ENCODE data around the gene GTPBP3. TPM values are rescaled to one million over a fixed set of nuclear protein-coding genes. Genes with fewer than 3 reads are reported as not detected.

Gene GTPBP3
- polyA plus RNA-seq, 1 donor = 14.2 TPM

DNA sequence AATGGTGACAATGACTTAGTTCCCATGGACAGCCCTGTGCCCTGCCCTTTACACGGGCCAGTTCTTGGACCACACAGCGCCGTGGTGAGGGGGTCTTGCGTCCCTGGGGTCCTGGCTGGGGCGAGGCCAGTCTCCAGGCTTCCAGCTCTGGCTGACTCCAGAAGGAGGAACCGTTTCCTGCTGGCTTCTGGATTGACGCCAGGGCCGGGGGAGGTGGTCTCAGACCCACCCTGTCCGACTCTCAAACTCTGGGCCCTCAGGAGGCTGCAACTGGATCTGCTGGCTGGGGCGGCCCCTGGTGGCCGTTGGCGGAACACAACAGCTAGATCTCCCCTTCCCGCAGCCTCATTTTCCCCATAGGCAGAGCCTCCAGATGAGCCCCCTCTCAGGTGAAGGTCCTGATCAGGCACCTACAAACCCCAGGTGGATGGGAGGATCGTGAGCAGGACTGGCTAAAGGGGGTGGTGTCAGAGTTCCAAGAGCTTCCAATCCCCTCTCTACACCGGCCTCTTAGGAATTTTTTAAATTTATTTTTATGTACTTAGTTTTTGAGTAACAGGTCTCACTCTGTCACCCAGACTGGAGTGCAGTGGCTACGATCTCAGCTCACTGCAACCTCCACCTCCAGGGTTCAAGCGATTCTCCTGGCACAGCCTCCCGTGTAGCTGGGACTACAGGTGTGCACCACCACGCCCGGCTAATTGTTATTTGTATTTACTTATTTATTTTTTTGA, 48.7 kb downstream of the GTPBP3 start:
- peak; percentile 59 for DNase-seq

DNA sequence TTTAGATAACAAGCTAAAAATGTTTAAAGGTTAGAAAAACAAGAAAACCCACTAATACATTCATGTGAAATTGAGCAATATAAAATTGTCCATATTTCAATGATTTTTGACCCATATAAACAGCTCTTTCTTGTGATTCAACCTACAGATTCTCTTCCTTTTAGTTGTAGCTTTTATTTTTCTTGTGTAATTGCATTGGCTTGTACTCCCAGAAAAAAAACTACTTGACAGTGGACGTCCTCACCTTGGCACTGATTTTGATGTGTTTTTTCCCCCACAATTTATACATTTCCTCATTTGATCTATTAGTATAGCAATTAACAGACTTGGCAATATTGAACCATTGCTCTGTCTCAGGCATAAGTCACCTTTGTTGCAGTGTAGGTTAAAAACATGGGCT, 51.9 kb downstream of the GTPBP3 start:
- DNase-seq = no peak

DNA sequence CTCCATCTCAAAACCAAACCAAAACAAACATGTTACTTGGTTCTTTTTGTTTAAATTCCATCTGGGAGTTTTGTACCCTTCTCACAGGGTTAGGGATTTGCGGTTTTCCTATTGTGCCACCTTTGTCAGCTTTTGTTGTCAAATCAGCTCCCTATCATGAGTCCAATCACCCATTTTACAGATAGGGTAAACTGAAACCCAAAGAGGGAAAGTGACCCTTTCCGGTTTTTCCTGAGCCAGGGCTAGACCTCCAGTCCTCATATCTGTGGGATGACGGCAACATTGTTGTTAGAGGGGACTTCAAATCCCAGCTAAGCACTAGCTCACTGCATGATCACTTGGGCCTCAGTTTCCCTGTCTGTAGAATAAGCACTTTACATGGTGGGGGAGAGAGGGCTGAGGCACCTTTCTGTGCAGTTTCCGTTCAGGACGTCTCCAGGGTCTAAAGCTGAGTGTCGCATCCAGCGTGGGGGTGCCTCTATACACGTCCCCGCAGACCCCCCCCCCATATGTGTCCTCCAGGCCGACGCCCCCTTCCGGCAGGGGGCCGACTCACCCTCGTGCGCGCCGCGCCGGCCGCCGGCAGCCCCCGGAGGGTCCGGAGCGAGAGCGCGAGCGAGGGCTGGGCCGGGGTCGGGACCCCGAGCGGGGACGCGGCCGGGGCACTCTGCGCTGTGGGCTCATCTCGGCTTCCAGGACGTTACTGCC, 52.8 kb downstream of the GTPBP3 start:
- no peak for DNase-seq

DNA sequence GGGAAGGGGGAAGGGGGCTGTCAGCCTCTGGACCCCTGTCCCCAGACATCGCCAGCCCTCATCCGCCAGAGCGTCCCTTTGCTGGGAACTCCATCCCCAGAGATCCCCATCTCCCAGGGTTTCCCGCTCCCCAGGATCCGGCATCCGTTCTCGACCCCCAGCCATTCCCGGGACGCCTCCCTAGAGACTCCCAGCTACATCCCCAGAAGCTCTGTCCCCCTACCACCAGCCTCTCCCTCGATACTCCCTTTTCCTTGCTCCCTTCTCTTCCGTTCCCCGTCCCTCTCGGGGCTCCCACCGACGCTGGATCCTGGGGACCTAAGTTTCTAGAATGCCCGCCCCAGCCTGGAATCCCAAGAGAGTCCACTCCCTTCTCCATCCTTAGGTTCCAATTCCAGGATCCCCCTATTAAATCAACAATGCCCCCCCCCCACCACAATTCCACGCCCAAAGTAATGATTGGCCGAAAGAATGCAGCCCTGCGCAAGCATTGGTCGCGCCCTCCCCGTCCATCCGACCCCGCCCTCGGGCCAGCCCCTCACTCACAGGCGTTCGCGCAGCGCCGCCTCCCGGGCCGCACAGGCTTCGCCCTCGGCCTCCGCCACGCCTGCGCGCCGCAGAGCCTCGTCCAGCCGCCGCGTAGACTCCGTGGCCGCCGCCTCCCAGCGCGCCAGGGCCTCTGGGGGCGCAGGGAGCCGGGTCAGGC, 53.5 kb downstream of the GTPBP3 start:
- peak; percentile 93 for DNase-seq

DNA sequence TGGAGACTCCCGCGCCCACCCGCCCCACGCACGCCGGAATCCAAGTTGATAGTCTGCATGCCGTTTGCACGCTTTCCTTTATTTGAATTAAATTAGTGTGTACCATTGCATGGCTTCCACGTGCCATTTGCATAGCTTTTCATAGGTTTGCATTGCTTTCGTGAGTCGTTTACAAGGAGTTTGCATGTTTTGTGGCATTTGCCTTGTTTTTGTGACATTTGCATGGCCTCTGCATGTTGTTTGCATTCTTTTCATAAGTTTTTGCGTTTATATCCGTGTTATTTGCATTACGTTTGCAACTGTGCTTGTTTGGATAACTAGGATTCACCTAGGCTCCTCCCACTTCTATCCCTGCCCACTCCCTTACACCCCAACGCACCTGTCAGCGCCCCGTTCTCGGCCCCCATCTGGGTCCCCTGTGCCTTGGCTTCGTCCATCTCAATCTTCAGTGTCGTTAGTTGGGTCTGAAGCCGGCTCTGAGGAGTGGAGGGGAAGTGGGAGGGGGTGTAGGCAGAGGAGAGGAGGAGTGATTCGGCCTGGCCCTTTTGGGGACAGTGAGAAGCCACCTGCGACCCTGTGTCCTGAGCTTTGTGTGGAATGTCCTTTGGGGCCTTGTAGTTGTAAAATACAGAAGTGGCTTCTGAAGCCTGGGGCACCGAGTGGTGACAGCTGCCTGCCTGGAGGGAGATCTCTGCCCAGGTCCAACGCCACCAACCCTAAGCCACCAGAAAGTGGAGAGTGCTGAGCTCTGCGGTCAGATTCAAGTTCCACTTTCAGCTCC, 54.2 kb downstream of the GTPBP3 start:
- no peak for DNase-seq

Other genes starting within 250 kb of the GTPBP3 start
- gene USE1, start 122.2 kb upstream of the GTPBP3 start, polyA plus RNA-seq (ENCODE audit: insufficient read length) = 35.1 TPM
- 8.2 TPM for gene OCEL1, start 111.3 kb upstream of the GTPBP3 start, polyA plus RNA-seq (ENCODE audit: insufficient read length)
- gene NR2F6, start 91.6 kb upstream of the GTPBP3 start, polyA plus RNA-seq (ENCODE audit: insufficient read length) = 36.0 TPM
- gene USHBP1, start 72.8 kb upstream of the GTPBP3 start, polyA plus RNA-seq (ENCODE audit: insufficient read length) = 8.8 TPM
- gene BABAM1, start 70.1 kb upstream of the GTPBP3 start, polyA plus RNA-seq (ENCODE audit: insufficient read length) = 105 TPM
- 1.6 TPM for gene ANKLE1, start 55.7 kb upstream of the GTPBP3 start, polyA plus RNA-seq (ENCODE audit: insufficient read length)
- 8.5 TPM for gene ABHD8, start 34.1 kb upstream of the GTPBP3 start, polyA plus RNA-seq (ENCODE audit: insufficient read length)
- 37.1 TPM for gene MRPL34, start 31.7 kb upstream of the GTPBP3 start, polyA plus RNA-seq (ENCODE audit: insufficient read length)
- 37.7 TPM for gene DDA1, start 28.0 kb upstream of the GTPBP3 start, polyA plus RNA-seq (ENCODE audit: insufficient read length)
- 8.4 TPM for gene ANO8, start 2.7 kb upstream of the GTPBP3 start, polyA plus RNA-seq (ENCODE audit: insufficient read length)
- gene PLVAP, start 39.8 kb downstream of the GTPBP3 start, polyA plus RNA-seq (ENCODE audit: insufficient read length) = 68.7 TPM
- gene CCDC194, start 56.6 kb downstream of the GTPBP3 start, polyA plus RNA-seq (ENCODE audit: insufficient read length) = not detected
- 11.4 TPM for gene BST2, start 68.1 kb downstream of the GTPBP3 start, polyA plus RNA-seq (ENCODE audit: insufficient read length)
- gene MVB12A, start 82.5 kb downstream of the GTPBP3 start, polyA plus RNA-seq (ENCODE audit: insufficient read length) = 34.9 TPM
- gene TMEM221, start 111.1 kb downstream of the GTPBP3 start, polyA plus RNA-seq (ENCODE audit: insufficient read length) = 1.5 TPM
- not detected for gene NXNL1, start 123.4 kb downstream of the GTPBP3 start, polyA plus RNA-seq (ENCODE audit: insufficient read length)
- 23.4 TPM for gene SLC27A1, start 133.0 kb downstream of the GTPBP3 start, polyA plus RNA-seq (ENCODE audit: insufficient read length)
- 62.4 TPM for gene PGLS, start 174.1 kb downstream of the GTPBP3 start, polyA plus RNA-seq (ENCODE audit: insufficient read length)
- 82.0 TPM for gene COLGALT1, start 218.1 kb downstream of the GTPBP3 start, polyA plus RNA-seq (ENCODE audit: insufficient read length)